Posterior cingulate gyrus (tissue), 11 donors: Measurements from ENCODE around the gene ZSCAN4.

Source experiments
- DNase-seq, 10 donors: peaks; one replicate each; pipeline versions ENCODE4 v3.0.0 to v3.0.0-alpha.2; 2020 to 2021; ENCODE audit warnings: mixed read lengths in 3 of 10
- intact Hi-C: fragments of 100-400 bp; cut with DNase I; formaldehyde crosslinking; loops from one replicate; pipeline ENCODE4 v1.15.1; 2023

The ZSCAN4 gene, protein sequence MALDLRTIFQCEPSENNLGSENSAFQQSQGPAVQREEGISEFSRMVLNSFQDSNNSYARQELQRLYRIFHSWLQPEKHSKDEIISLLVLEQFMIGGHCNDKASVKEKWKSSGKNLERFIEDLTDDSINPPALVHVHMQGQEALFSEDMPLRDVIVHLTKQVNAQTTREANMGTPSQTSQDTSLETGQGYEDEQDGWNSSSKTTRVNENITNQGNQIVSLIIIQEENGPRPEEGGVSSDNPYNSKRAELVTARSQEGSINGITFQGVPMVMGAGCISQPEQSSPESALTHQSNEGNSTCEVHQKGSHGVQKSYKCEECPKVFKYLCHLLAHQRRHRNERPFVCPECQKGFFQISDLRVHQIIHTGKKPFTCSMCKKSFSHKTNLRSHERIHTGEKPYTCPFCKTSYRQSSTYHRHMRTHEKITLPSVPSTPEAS

DNA sequence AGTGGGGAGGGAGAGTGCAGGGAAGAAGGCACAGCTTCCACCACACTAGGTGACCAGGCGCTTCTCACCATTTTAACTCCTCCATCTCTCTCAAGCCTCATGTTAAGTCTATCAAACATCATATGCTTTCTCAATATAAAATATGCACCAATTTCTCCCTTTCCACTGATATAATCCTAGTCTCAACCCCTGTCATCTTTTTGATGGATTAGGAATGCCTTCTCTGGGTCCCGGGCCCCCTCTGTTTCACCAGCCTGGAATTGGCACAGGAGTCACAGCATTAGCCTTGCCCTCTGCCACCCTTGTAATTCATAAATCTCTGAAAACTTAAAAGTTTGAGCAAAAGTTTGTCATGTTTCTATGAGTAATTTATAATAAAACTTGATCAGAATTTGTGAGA, at the start of gene ZSCAN4:
Gene ZSCAN4, plus strand, starts transcription at position 301 of the 400 bp plus-strand sequence. CDS start 7,211 bp downstream, outside the sequence.
- DNase-seq, result no peak

DNA sequence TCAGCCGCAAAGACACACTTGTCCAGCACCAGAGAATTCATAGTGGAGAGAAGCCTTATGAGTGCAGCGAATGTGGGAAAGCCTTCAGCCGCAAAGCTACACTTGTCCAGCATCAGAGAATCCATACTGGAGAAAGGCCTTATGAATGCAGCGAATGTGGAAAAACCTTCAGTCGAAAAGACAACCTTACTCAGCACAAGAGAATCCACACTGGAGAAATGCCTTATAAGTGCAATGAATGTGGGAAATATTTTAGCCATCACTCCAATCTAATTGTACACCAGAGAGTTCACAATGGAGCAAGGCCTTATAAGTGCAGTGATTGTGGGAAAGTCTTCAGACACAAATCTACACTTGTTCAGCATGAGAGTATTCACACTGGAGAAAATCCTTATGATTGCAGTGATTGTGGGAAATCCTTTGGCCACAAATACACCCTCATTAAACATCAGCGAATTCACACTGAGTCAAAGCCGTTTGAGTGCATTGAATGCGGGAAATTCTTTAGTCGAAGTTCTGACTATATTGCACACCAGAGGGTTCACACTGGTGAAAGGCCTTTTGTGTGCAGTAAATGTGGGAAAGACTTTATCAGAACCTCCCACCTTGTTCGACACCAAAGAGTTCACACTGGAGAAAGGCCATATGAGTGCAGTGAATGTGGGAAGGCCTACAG, 47.9 kb upstream of the ZSCAN4 start:
- intact Hi-C loops, result no loop called here
- no peak for DNase-seq

More for the DNA sequence above, at the start of gene ZSCAN4:
- intact Hi-C loops, result no loop called here

DNA sequence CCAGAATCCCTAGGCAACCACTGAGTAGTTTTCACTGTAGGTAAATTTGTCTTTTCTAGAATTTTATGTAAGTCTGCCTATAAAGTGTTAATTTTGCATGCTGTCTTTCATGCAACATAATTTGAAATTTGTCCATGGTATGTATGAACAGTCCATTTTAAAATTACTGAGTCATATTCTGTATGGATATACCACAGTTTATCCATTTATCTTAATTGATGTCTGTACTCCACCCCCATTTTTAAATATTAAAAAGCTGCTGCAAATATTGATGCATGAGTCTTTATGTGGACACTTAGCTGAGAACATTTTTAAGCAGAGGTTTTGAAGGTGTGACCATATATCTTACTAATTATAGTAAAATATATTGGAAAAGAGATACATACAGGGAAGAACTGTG, 45.6 kb upstream of the ZSCAN4 start:
- no peak for DNase-seq
- intact Hi-C loops, result no loop called here

DNA sequence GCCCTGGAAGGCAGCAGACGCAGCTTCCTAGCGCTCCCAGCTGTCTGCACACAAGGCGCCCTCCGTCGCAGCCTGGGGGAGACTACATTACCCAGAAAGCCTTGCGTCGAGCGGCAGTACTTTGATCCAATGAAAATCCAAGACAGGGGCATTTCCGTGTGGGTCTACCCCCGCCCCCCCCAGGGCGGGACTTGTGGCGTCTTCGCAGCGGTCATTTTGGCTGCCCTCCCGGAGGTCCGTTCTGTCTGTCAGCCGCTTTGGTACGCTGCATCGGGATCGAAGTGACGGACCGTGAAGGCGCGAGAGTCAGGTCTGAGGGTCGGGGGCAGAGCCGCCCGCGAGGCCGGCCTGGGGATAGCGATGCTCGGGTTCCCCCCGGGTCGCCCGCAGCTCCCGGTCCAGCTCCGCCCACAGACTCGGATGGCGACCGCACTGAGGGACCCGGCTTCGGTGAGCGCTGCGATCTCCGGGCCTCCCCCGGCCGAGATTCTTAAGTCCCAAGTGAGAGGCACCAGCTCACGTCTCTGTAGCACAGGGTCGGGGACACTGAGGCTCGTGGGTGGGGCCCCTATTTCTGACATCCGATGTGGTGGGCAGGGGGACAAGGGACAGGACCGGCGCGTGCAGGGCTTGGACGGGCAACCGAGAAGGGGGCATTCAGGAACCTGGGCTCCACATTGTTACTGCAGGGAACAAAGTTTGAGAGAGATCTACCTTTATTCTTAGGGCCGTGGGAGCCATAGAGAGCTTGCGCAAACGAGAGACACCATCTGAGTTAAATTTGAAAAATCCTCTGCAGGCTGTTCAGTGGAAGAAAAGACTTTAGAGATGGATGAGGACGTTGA, 35.5 kb upstream of the ZSCAN4 start, which contains the start of gene ZNF211:
Gene ZNF211, plus strand, starts transcription at position 182 of the 845 bp plus-strand sequence. Its CDS starts 179 bp downstream, at position 361.
- peak; percentile 84 to 99 (median 92) for DNase-seq
- intact Hi-C loops, result loop anchor here (10.0 kb wide), 1 partner anchor 52 kb away; the partner anchor contains the start of gene ZNF551

DNA sequence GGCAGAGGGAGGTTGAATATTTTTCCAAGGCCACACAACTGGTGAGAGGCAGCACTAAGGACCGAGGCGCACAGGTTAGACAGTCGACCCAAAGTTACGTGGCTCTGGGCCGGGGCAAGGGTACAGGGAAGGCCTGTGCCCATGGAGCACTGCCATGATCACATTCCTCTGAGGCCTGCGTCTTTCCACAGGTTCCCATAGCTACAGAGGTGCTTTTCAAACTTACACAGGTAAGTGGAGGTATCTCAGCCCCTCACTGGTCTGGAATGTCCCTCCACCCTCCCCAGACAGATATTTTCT, 35.0 kb upstream of the ZSCAN4 start:
- no peak for DNase-seq
- intact Hi-C loops, result loop anchor here (10.0 kb wide), 1 partner anchor 51 kb away; the partner anchor contains the start of gene ZNF551

DNA sequence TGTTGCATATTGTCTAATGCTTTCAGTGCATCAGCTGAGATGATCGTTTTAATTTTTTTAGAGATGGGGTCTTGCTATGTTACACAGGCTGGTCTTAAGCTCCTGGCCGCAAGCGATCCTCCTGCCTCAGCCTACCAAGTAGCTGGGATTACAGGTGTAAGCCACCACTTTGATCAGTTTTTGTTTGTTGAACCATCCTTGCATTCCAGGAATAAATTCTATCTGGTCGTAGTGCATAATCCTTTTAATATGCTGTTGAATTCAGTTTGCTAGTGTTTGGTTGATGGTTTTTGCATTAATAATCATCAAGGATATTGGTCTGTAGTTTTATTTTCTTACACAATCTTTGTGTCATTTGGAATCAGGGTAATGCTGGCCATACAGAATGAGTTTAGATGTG, 31.4 kb upstream of the ZSCAN4 start:
- intact Hi-C loops, result loop anchor here (10.0 kb wide), 1 partner anchor 47 kb away; the partner anchor contains the start of gene ZNF551
- DNase-seq, result no peak

DNA sequence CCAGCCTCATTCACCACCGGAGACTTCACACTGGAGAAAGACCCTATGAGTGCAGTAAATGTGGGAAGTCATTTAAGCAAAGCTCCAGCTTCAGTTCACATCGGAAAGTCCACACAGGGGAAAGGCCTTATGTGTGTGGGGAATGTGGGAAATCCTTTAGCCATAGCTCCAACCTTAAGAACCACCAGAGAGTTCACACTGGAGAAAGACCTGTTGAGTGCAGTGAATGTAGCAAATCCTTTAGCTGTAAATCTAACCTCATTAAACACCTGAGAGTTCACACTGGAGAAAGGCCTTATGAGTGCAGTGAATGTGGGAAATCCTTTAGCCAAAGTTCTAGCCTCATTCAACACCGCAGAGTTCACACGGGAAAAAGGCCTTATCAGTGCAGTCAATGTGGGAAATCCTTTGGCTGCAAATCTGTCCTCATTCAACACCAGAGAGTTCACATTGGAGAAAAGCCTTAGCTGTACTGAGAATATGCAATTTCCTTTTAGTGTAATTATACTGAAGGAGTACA, 27.0 kb upstream of the ZSCAN4 start:
- DNase-seq, result no peak
- intact Hi-C loops, result no loop called here

DNA sequence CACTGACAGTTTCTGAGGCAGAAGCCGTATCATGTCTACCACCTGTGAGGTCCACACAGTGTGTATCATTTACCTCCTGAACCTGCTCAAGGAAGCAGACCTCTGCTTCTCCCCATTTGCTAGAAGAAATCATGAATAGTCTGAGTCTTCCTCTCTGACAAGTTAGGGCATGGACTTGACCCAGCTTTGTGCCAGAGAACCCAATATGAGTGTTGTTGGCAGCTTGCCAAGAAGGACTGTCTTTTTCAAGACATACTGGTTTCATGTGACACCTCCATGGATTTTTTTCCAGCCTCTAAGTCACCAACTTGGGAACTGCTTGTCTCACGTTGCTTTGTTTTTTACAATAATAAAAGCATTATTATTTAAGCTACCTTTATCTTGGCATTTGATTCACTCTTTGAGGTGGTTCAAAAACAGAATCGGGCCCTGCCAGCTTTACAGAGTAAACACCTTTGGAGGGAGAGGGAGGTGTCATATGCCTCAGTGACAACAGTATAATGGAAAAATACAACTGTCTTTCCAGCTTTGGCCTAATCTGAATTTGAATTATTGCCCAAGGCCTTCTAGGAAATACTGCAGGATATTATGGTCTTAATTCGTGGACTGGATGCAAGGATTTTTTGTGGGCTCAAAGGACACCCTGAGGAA, 26.2 kb upstream of the ZSCAN4 start:
- intact Hi-C loops, result no loop called here
- DNase-seq, result no peak

DNA sequence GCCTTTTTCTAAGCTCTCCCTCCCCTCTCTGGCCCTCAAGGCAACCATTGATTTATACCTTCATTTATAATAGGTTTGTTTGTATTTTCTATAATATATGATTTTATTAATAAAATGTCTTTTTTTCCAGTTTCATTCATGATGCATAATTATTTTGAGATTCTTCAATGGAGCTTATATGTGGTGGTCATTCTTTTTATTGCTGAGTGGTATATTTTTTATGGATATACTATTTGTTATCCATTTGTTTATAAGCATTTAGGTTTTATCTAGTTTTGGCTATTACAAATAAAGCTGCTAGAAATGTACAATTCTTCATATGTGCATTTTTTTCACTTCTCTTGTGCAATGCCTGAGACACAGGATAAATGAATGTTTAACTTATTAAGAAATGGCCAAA, 25.0 kb upstream of the ZSCAN4 start:
- no peak for DNase-seq
- intact Hi-C loops, result no loop called here

DNA sequence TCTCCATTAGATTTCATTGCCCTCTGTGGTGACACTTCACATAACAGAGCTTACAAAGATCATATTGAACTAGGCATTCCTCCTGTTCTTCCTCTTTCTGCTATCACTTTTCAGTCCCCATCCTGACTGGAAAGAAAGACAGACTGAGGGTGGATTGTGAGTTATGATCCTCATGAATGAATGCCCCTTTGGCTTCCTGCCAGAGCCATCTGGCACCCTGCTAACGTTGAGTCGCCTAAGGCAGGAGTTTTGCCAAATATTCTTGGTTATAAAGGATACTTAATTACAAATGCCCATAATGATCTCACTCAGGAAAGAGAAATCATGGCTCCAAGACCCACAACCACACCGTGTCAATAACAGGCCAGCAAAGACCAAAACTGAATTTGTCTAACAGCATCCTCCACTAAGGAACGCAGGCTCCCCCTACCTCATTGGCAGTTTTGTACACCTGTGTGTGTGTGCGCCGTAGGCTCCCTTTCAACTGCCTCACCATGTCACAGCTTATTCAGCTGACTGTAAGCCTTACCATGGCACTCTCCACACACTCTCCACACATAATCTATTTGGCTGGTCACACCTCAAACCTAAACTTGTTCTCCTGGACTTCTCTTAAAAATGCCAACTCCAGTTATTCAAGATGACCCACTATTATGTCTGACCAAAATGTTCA, 20.3 kb upstream of the ZSCAN4 start:
- no peak for DNase-seq
- intact Hi-C loops, result no loop called here

DNA sequence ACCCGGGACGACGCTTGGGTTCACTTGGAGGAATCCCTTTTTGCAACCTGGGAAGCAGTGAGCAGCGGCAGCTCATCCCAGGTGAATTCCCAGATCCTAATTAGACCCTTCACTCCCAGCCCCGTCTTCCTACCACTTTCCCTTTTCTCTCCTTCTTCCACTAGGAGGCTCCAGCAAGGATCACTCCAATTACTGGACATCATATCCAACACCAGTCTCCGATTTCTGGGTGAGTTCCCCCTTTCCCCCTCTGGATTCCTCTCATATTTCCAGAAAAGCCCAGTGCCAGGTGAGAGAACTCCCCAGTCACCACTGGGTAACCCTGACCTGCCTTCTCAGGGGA, 17.1 kb upstream of the ZSCAN4 start:
- intact Hi-C loops, result no loop called here
- no peak for DNase-seq

DNA sequence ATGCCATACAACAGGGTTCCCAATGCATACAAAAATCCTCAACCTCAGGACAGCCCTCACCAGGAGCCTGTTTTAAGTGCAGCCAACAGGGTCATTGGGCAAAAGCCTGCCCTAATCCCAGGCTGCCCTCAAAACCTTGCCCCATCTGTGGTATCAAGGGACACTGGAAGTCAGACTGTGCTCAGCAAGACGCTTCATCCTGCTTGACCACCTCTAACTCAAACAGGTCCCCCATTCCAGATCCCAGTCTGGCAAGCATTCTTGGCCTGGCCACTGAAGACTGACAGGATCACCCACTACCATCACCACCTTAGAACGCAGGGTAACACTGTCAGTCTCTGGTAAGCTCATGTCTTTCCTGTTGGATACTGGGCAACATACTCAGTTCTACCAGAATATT, 15.0 kb upstream of the ZSCAN4 start:
- intact Hi-C loops, result no loop called here
- DNase-seq, result no peak

DNA sequence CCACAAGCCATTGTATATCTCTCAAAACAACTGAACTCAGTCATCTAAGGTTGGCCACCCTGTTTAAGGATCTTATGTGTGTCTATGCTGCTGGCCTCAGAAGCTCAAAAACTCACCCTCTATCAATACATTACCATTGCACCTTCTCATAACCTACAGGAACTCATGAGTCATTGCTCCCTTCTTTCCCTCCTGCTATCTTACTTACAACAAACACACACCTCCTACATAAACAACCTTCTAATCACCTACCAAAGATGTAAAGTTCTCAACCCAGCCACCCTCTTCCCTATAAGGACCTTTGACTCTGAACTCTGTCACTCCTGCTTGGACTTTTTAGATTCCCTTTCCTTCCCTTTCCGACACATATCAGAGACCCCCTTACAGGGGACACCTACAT, 13.3 kb upstream of the ZSCAN4 start:
- DNase-seq, result no peak
- intact Hi-C loops, result no loop called here

DNA sequence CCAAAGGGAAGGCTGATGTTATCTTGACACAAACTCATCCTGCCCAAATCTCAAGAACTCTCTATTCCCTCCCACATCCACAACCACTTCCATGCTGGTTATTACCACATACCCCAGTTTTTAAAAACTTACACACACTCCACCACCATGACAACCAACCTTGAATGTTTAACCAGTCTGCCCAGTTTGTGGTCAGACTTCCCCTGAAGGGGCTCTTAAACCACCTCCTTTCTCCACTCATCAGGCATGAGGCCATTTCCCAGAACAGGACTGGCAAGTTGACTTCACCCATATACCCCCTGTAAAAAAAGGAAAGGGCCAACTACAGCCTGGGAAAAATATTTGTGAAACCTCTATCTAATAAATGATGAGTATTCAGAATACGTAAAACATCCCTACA, 12.4 kb upstream of the ZSCAN4 start:
- intact Hi-C loops, result no loop called here
- DNase-seq, result no peak

DNA sequence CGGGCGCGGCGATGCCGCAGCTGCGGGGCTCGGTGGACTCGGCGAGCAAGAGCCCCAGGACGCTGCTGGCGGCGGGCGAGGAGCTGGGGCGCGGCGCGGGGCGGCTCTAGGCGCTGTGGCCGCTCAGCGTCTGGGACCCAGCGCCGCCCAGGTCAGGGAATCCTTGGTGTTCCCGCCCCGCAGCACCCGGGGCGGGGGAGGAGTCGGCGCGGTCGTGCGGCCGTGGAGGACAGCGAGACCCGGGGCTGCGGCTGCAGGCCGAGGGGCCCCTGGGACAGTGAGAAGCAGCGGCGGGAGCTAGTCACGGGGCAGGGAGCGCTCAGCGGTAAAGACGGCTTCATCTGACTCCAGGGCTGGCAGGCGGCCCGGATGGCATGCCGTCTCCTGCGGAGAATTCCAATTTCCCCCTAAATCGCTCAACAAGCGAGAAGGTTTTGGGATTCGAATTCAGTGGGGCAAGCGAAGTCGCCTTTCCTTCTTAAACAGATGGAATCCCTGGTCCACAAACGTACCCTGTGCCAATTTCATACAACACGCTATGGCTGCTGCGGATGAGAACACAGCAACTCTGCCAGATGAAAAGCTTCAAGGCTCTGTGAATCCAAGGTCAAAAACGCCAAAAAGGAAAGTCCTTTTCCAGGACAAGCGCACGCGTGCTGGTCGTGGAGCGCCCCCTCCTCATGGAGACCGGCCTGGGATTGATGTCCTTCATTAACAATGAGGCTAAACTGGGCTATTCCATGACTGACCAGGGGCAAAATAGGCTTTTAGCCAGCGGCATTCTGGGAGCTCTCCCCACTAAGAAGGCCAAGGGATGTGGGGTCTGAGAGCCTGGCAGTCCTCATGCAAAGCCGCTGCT, 4.2 kb upstream of the ZSCAN4 start:
- peak; percentile 26 to 91 (median 52) for DNase-seq
- intact Hi-C loops, result no loop called here

DNA sequence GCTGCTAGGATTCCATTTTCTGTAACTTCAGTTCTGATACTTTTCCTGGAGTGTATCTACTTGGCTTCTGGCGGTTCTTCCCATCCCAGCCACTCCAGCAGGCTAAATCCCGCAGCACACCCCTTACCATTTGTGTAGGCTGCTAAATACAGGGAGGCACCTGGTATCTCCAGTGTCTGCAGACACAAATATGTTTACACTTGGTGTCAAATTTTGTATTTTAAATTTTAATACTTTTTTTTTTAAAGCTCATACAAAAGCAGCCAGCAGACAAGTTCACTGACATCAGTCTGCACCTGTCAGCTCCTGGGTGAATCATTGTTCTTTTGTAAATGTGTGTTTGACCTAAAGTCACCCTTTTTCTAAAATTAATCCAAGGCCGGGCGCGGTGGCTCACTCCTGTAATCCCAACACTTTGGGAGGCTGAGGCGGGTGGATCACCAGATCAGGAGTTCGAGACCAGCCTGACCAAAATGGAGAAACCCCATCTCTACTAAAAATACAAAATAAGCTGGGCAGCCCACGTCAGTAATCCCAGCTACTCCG, 3.4 kb upstream of the ZSCAN4 start:
- intact Hi-C loops, result no loop called here
- no peak for DNase-seq

DNA sequence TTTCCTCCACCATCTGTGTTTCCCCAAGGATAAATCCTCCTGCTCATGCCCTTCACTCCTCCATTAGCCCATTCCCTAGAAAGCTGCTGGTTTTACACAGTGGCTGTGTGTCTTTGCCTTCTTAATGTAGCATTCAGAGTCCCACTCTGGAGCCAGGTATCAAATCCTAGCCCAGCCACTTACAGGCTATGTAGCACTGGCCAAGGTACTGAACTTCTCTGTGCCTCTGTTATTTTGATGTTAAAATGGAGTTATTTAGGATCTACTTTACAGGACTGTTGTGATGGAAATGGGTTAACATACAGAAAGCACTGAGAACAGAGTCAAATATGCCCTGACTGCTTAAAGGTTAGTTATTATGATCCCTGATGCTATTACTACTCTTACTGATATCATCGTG, 1.5 kb upstream of the ZSCAN4 start:
- intact Hi-C loops, result no loop called here
- no peak for DNase-seq

DNA sequence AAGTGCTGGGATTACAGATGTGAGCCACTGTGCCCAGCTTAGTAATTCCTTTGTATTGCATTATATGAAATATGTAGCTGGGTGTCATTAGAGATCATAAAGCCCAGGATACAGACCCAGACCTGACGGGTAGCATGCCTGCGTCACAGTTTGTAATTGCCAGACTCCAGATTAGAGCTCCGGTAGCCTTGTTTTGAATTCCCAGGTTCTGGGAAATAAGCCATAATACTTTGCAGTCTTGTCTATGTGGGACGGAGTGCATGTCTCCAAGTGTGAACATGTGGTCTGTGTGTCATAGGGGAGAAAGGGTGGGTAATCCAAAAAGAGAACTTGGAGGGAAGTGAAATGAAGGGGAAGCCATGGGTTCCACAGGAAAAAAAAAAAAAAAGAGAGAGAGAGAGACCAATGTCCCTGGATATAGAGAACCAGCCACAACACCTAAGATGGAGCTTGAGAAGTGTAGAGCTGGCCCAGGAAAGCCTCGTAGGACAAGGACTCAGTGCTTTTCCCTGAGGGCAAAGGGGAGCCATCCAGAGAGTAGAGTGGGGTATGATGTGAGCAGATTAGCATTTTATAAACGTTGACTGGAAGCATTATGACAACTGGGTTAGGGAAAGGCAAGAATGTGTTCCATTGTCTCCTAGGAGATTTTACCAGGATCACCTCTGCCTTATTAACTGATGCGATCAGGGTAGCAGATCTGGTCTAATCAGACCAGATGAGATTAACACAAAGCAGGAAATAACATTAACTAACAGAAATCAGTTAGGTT, 2.6 kb downstream of the ZSCAN4 start:
- intact Hi-C loops, result no loop called here
- DNase-seq, result no peak
